ENCODE data around the gene TMEM147.
A peak's percentile ranks its signal among the peaks of the same experiment; 100 is the strongest.

TMEM147 gene

DNA sequence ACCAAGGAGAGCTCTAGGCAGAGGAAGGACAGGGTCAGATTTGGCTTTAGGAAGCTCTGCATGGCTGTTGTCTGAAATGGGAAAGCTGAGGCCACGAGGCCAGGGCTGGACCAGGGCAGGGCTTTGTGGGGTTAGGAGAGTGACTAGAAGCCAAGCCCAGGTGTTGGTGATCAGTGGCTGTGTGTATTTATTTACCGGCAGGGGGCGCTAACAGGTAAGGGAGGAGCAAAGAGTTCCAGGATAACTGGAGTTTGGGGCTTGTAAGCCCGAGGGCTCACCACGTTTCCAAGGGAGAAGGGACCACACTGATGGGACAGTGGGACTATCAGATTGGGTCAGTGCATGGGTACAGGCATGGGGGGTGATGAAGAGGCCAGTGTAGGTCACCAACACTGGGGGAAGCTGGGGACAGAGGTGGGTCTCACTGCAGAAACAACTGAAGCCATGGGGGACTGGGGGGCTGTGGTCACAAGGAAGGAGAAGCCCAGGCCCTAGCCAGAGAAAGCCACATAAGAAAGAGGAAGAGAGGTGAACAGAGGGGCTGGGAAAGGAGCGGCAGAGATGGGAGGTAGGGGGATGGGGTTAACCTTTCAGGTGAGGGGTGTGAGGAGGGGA, 3.9 kb downstream of the TMEM147 start:
- peak; percentile 44 to 60 for DNase-seq

GRCh38 chr19:35549879-35550523, 4.6 kb downstream of the TMEM147 start:
- DNase-seq = no peak

DNA sequence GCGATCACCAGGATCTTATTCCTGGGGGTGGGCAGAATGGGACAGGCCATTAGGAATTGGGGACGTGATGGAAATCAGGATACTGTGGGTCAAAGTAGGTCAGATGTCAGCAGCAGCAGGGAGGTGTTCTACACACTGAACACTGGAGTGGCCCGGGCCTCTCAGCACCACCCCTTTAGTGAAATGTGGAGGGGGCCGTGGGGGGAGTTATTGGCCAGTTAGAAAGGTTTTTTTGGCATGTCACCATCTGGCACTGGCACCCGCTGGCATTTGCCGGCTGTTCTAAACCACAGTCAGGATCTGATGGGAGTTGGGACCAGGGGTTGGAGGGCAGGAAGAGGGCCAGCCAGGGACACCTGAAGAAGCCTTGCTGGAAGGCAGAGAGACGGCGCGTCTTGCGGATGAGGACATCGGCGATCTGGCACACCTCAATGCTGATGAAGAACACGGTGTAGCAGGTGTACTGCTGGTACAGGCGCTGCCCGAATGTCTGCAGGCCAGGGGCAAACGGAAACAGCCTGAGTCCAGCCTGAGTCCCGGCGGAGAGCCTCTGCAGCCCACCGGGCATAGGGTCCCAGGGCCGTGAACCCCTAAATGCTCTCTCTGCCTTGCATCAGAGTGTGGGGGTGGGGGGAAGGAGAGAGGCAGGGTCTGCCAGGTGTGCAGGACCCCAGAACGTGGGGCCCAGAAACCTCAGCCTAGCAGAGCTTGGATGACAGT, 5.8 kb downstream of the TMEM147 start:
- DNase-seq = no peak

DNA sequence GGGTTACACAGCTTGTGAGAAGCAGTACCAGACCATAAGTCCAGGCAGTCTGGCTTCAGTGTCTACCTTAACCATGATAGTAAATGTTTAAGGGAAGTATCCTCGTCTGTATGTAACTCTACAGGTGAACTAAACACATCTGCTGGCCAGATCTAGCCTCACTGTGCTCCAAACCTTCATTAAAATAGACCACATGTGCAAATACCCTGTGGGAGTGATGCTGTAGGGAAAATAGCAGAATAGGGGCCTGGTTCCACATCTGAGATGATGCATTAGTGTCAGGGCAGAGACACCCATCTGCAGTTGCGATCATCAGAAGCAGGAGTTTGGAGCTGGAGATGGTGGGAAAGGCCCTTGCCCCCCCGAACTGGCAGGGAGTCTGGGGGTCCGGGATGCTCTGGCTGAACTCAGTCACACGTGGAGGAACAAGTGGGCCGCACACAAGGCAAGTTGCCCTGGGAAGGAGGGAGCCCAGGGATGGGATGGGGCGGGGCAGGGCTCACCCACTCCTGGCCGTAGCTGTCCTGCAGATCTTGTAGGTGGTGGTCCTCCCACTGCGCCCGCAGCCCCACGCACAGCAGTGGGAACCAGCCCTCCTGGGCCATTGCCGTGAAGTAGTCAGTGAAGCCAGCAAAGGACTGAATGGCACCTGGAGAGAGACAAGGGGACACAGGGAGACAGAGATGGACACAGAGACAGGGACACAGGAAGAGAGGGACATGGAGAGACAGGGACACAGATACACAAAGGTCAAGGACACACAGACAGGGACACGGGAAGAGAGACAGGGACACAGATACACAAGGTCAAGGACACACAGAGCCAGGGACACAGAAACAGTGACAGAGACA, 7.3 kb downstream of the TMEM147 start:
- no peak for DNase-seq

- DNase-seq = no peak
These were observed 8.1 kb downstream of the TMEM147 start for GRCh38 chr19:35553385-35554000.

DNA sequence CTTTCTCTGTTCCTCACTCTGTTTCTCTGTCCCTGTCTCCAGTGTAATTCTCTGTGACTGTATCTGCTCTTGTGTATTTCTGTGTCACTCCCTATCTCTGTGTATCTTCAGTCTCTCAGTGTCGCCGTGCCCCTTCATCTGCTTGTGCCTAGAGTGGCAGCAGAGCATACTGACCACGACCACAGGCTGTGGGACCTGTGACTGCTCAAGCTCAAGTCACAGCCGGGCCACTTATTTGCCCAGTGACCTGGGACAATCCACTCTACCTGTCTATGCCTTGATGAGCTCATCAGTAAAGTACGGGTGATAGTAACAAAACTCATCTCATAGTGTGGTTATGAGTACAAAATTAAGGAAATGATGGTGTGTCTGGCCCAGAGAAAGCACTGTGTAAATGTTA, 8.7 kb downstream of the TMEM147 start:
- no peak for DNase-seq

- DNase-seq = no peak
These were observed 10.0 kb downstream of the TMEM147 start for GRCh38 chr19:35555301-35556005.

DNA sequence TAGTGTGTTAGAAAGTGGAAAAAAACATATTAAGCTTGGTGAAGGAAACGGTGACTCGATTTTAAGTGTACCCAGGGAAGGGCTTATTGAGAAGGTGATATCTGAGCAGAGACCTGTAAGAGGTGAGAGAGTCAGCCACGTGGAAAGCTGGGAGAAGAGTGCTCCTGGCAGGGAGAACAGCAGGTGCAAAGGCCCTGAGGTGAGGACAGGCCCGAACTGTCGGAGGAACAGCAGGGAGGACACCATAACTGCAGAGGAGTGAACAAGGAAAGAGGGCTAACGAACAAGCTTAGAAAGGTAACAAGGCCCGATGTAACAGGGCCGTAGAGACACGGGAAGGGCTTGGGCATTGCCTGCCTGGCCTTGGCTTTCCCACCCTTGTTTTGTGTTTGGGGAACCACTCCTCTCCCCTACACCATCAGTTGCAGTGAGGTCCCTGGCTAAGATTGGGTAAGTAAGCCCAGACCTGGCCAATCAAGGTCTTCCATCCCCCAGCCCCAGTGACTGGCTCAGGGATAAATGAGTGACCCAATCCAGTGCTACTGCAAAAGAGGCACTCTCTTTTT, 10.7 kb downstream of the TMEM147 start:
- DNase-seq = no peak

DNA sequence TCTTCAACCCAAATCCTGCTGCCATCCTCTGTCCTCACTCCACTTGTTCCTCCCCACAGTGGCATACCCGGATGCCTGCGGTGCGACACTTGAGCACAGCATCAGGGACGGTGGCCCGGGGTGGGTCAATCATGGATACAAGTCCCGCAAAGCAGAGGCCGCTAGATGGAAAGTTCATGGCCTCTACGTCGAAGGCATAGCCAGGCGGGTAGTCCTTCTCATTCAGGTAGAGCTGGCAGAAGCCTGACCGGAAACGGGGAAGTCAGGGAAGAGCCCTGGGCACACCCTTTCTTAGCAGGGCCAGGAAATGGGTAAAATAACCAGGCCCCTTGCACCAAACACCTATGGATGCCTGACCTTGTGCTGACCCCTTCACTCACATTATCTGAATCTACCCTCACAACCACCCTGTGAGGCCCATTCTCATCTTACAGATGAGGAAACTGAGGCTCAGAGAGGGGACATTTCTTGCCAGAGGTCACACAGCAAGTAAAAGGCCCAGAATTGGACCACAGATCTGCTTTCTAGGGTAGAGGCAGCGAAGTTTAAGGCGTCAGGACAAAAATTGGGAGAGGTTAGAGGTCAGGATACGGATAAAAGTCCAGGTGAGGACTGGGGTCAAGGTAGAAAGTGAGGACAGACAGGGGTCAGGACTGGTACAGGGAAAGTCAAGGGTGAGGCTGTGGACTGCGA, 11.6 kb downstream of the TMEM147 start:
- no peak for DNase-seq

GRCh38 chr19:35557539-35558399, 12.3 kb downstream of the TMEM147 start:
- peak; percentile 61 to 68 for DNase-seq

DNA sequence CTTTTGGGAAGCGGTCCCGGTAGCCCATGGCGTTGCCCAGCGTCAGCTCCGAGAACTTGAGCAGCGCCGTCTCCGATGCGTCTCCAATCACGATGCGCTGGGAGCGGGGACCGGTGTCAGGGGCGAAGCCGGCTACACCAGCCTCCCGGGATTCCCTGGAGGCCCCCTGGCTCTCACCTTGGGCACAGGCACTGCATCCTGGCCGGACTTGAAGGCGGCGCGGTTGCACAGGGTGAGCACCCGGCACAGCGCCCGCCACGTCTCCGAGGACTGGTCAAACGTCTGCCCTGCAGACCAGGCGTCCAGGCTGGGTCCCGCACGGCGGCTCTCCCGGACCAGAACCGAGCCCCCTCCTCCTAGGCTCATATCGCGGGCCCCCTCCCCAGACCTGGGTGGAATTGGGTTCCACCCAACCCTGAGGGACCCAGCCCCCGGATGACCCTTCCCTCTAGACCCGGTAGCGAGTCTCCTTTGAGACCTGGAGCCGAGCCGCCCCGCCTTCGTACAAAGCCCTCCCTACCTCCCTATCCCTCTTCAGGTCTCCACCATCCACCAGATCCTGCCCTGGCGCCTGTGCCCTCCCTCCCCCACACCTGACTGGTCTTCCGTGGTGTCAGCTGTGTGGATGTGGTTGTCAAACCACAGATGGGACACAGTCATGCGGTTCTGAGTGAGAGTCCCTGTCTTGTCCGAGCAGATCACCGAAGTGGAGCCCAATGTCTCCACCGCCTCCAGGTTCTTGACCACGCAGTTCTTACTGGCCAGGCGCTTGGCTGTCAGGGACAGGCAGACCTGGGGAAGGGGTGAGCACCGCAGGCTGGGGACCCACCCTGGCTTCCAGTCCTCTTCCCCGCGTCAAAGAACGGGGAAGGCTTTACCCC, 13.2 kb downstream of the TMEM147 start:
- no peak for DNase-seq

DNA sequence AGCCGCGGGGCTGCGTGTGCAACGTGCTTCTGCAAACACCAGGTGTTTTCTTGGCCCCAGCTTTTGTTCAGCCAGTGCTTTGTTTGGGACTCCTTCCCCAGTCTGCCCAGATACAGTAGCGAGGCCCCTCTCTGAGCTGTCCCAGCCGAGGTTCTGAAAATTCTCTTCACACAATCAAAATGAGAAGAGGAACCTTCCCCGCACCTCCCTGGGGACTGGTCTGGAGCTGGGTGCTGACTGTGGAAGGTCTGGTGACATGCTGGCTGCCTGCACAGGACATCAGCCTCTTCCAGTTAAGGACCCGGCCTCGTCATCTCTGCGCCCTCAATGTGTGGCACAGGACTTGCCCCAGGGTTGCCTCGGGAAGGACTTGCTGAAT, 13.8 kb downstream of the TMEM147 start:
- no peak for DNase-seq

GRCh38 chr19:35559781-35560180, 14.4 kb downstream of the TMEM147 start:
- no peak for DNase-seq

- DNase-seq = no peak
These were observed 14.8 kb downstream of the TMEM147 start for GRCh38 chr19:35560271-35560670.

DNA sequence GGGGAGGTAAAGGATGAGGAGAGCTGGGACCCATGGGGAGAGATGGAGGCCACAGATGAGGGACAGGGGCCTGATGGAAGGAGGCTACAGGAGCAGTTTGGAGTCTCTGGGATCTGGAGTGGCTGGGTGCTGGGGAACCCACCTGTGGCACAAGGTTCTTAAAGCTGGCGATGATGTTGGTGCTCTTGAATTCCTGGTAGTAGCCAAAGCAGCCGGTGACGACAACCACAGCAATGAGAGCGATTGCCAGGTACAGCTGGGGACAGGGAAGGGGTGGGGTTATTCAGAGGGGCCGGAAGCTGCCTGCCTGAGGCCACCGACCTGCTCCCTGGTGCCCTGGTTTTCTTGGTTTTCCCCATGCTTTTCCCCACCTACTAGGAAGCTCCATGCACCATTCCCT, 15.3 kb downstream of the TMEM147 start:
- no peak for DNase-seq

DNA sequence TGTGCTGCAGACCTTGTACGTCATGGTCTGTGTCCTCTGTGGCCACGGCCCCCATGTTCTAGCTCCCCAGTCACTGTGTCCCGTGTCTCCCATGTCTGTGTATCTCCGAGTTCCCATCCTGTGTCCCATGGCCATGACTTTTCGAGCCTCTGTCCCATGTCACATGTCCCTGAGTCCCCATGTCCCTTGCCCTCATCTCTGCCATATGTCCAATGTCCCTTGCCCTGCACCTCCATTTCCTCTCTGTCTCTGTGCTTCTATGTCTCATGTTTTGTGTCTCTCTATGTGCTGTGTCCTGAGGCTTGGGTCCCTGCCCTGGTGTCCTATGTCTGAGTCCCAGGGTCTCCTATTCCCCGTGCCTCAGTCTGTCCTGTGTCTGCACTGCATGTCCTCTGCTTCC, 16.0 kb downstream of the TMEM147 start:
- no peak for DNase-seq

DNA sequence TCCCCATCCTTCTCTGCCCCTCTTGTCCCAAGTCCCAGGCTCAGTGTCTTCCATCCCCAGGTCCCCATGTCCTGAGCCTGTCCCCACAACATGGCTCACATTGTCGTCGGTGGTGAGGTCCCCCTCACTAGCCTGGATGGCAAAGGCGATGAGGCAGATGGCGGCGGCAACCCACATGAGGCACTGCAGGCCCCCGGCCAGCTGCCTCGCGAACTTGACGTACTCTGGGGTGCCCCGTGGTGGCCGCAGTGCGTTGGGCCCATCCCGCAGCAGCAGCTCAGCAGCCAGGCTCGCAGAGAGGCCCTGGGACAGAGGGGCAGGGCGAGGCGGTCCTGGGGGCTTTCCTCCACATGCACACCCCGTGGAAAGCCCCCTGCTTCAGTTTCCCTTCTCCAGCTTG, 16.9 kb downstream of the TMEM147 start:
- DNase-seq = no peak

DNA sequence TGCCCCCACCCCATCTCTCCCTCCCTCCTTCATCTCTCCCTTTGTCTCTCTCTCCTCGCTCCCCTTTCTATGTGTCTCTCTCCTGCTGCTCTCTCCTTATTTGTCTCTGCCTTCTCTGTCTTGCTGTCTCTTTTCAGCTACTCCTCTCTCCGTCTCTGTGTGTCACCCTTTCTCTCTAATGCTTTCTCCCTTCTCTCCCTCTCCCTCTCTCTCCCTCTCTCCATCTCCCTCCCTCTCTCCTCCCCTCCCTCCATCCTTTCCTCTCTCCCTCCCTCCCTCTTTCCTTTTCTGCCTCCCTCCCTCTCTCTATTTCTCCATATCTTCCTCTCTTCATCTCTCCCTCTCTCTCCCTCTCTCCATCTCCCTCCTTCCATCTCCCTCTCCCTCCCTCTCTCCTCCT, 17.4 kb downstream of the TMEM147 start:
- no peak for DNase-seq

GRCh38 chr19:35563207-35563829, 17.9 kb downstream of the TMEM147 start, which contains the start of gene ATP4A:
Gene ATP4A (minus strand): TSS chr19:35563658. CDS start chr19:35563629, 29 bp downstream.
- no peak for DNase-seq

Data from activated CD4-positive, alpha-beta T cell treated with anti-CD3 and anti-CD28 coated beads, Interleukin-2, amount 50 U/mL, for 48 hours (primary cell).